CD4-positive, alpha-beta memory T cell (primary cell): ENCODE measurements around the gene RBBP5. TPM values are rescaled to one million over a fixed set of nuclear protein-coding genes. Genes with fewer than 3 reads are reported as not detected.

Source experiments
- polyA plus RNA-seq, 2 donors: library from polyadenylated mRNA; unstranded; fragments of 300-500 nt; fragmentation: Illumina TruSeq; gene quantifications; one replicate each; pipeline ENCODE4 v1.2.3, GENCODE V29; 2021
- total RNA-seq, 2 experiments: library from RNA; stranded (reverse); gene quantifications; one replicate each; pipeline ENCODE4 v1.2.3, GENCODE V29; 2021

The RBBP5 gene
- total and polyA plus RNA-seq, 4 experiments from 2014 or later, result 16.8 to 32.9 (median 26.8) TPM

Other genes with a start within 250 kb of the RBBP5 start
- not detected for gene CNTN2, start 78.8 kb downstream of the RBBP5 start, total RNA-seq
- not detected for gene CNTN2, start 78.8 kb downstream of the RBBP5 start, polyA plus RNA-seq
- 1 to 10 TPM; 8.8 to 8.9 TPM for gene TMEM81, start 37.5 kb downstream of the RBBP5 start, total RNA-seq
- 1 to 10 TPM; 1.0 to 1.5 TPM for gene TMEM81, start 37.5 kb downstream of the RBBP5 start, polyA plus RNA-seq
- gene DSTYK, start 89.7 kb upstream of the RBBP5 start, total RNA-seq, result 10 to 100 TPM; 16.4 to 16.6 TPM
- gene DSTYK, start 89.7 kb upstream of the RBBP5 start, polyA plus RNA-seq, result 1 to 10 TPM; 5.3 to 8.8 TPM
- gene TMCC2, start 106.0 kb upstream of the RBBP5 start, total RNA-seq, result 1 to 10 TPM in 1 of 2 experiments, under 1 TPM in 1; 0.90 to 1.2 TPM
- gene TMCC2, start 106.0 kb upstream of the RBBP5 start, polyA plus RNA-seq, result under 1 TPM; 0.27 to 0.62 TPM
- gene NUAK2, start 199.8 kb upstream of the RBBP5 start, total RNA-seq, result 10 to 100 TPM; 32.5 to 32.8 TPM
- 10 to 100 TPM in 1 of 2 donors, 1 to 10 TPM in 1; 8.5 to 35.7 TPM for gene NUAK2, start 199.8 kb upstream of the RBBP5 start, polyA plus RNA-seq
- gene KLHDC8A, start 234.9 kb upstream of the RBBP5 start, total RNA-seq, result not detected
- gene KLHDC8A, start 234.9 kb upstream of the RBBP5 start, polyA plus RNA-seq, result not detected